Fibroblast of lung (primary cell): ENCODE data around the gene KRT32. TPM values are rescaled to one million over a fixed set of nuclear protein-coding genes. Genes with fewer than 3 reads are reported as not detected.

ENCODE experiments used
- DNase-seq, 2 donors: peaks; one replicate each; pipeline versions ENCODE4 v3.0.0 to v3.0.0-alpha.2; 2010; ENCODE audit warnings: low read depth in 2 of 2
- H2AFZ ChIP-seq: 2 replicates; pipeline ENCODE4 v1.5.1; 2012; ENCODE audit warnings: low read length, control low read depth, inconsistent platforms
- H3K27ac ChIP-seq: 2 replicates; pipeline ENCODE4 v1.5.1; 2011; ENCODE audit warnings: low read length, control low read depth; ENCODE audit not compliant: insufficient read depth
- H3K27me3 ChIP-seq: 2 replicates; pipeline ENCODE4 v1.5.1; 2011; ENCODE audit warnings: mild to moderate bottlenecking, low read length; ENCODE audit not compliant: control insufficient read depth, insufficient read depth
- H3K36me3 ChIP-seq: 2 replicates; pipeline ENCODE4 v1.5.1; 2011; ENCODE audit warnings: low read length; ENCODE audit not compliant: control insufficient read depth, insufficient read depth
- H3K4me1 ChIP-seq: 2 replicates; pipeline ENCODE4 v1.5.1; 2011; ENCODE audit warnings: low read length; ENCODE audit not compliant: control insufficient read depth, insufficient read depth; ENCODE audit errors: extremely low read depth
- H3K4me2 ChIP-seq: 2 replicates; pipeline ENCODE4 v1.5.1; 2011; ENCODE audit warnings: low read length, control low read depth; ENCODE audit not compliant: insufficient read depth; ENCODE audit errors: extremely low read depth
- H3K4me3 ChIP-seq, 4 experiments: fragments of 200-600 bp in 1 of 4; sonication (generic) in 1 of 4; replicated peaks in 1 of 4; 2 replicates each; pipeline ENCODE4 v1.5.1; 2011 to 2016; ENCODE audit warnings: low read length in 4 of 4, low read depth in 3 of 4, mild to moderate bottlenecking in 3 of 4, control low read depth in 2 of 4, inconsistent platforms in 1 of 4, mixed read lengths in 1 of 4; ENCODE audit not compliant: insufficient read depth in 1 of 4; ENCODE audit errors: control extremely low read depth in 1 of 4
- H3K79me2 ChIP-seq: 2 replicates; pipeline ENCODE4 v1.5.1; 2012; ENCODE audit warnings: mild to moderate bottlenecking, low read length, inconsistent platforms; ENCODE audit not compliant: control insufficient read depth, insufficient read depth
- H3K9ac ChIP-seq: 2 replicates; pipeline ENCODE4 v1.5.1; 2011; ENCODE audit warnings: mild to moderate bottlenecking, low read length, control low read depth; ENCODE audit not compliant: insufficient read depth
- H3K9me3 ChIP-seq: 2 replicates; pipeline ENCODE4 v1.5.1; 2012; ENCODE audit warnings: low read depth, low read length; ENCODE audit not compliant: control insufficient read depth, insufficient read depth
- H4K20me1 ChIP-seq: 2 replicates; pipeline ENCODE4 v1.5.1; 2011; ENCODE audit warnings: low read length; ENCODE audit not compliant: control insufficient read depth, insufficient read depth; ENCODE audit errors: extremely low read depth
- EZH2 ChIP-seq: IDR thresholded peaks from 2 replicates; pipeline ENCODE4 v1.5.1; 2012; ENCODE audit warnings: low read length, control low read depth, mild to moderate bottlenecking; ENCODE audit errors: missing control alignments
- polyA plus RNA-seq, 2 donors: library from polyadenylated mRNA; depleted of rRNA in 1 of 2; stranded (reverse) in 1 of 2; unstranded in 1 of 2; fragments of >200 nt; gene quantifications; 2 replicates each; pipeline ENCODE4 v1.2.1, GENCODE V29; 2011 to 2012; ENCODE audit warnings: missing spikeins in 1 of 2
- total RNA-seq: library from RNA; depleted of rRNA; stranded (reverse); fragments of >200 nt; gene quantifications from 2 replicates; pipeline ENCODE4 v1.2.1, GENCODE V29; 2014
- TF ChIP-seq, protein P1 (sequence below), 2 donors: IDR thresholded peaks in 1 of 2; conservative IDR thresholded peaks in 1 of 2; 1 replicate in 1 of 2; 2 replicates in 1 of 2; pipeline ENCODE4 v1.5.1; 2011 to 2012; ENCODE audit warnings: low read length in 2 of 2, control low read depth in 1 of 2, inconsistent platforms in 1 of 2, low read depth in 1 of 2, mild to moderate bottlenecking in 1 of 2

Gene KRT32
- total and polyA plus RNA-seq, 2 donors (not counting 1 experiment from before 2014, with no cell fraction given) = under 0.01 to 0.03 TPM

GRCh38 chr17:41491476-41491875 is 24.3 kb upstream of the KRT32 start:
- Histone ChIP-seq H4K20me1 (no peaks in the 10 kb centered on the region), H3K9me3 (no peaks in the 10 kb centered on the region), H3K4me1 (peaks cover 11% of the 10 kb centered on the region), H3K27me3 (no peaks in the 10 kb centered on the region), H3K9ac (no peak overlapping the region), H3K4me2 (no peak overlapping the region), H3K36me3 (no peaks in the 10 kb centered on the region), H3K27ac (no peak overlapping the region), H2AFZ (no peak overlapping the region), H3K79me2 (no peaks in the 10 kb centered on the region), H3K4me3 (no peak overlapping the region)
- TF ChIP-seq, protein P1, sequence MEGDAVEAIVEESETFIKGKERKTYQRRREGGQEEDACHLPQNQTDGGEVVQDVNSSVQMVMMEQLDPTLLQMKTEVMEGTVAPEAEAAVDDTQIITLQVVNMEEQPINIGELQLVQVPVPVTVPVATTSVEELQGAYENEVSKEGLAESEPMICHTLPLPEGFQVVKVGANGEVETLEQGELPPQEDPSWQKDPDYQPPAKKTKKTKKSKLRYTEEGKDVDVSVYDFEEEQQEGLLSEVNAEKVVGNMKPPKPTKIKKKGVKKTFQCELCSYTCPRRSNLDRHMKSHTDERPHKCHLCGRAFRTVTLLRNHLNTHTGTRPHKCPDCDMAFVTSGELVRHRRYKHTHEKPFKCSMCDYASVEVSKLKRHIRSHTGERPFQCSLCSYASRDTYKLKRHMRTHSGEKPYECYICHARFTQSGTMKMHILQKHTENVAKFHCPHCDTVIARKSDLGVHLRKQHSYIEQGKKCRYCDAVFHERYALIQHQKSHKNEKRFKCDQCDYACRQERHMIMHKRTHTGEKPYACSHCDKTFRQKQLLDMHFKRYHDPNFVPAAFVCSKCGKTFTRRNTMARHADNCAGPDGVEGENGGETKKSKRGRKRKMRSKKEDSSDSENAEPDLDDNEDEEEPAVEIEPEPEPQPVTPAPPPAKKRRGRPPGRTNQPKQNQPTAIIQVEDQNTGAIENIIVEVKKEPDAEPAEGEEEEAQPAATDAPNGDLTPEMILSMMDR (conservative IDR thresholded peaks at IDR 0.05 in 1 of 2, IDR thresholded peaks at IDR 0.05 in 1 of 2; ENCODE audit: low read depth in 1 of 2, low read length in 2 of 2) = no peak
- TF ChIP-seq EZH2 = no peak
- DNase-seq = no peak

GRCh38 chr17:41490000-41490990 is 23.1 kb upstream of the KRT32 start:
- Histone ChIP-seq H3K79me2 (no peaks in the 10 kb centered on the region), H3K4me3 (no peak overlapping the region), H3K4me2 (no peak overlapping the region), H3K4me1 (peaks cover 11% of the 10 kb centered on the region), H3K9me3 (no peaks in the 10 kb centered on the region), H3K36me3 (no peaks in the 10 kb centered on the region), H2AFZ (no peak overlapping the region), H4K20me1 (no peaks in the 10 kb centered on the region), H3K27me3 (no peaks in the 10 kb centered on the region), H3K27ac (no peak overlapping the region), H3K9ac (no peak overlapping the region)
- no peak for DNase-seq
- TF ChIP-seq EZH2 = no peak
- TF ChIP-seq, protein P1 (conservative IDR thresholded peaks at IDR 0.05 in 1 of 2, IDR thresholded peaks at IDR 0.05 in 1 of 2; ENCODE audit: low read depth in 1 of 2, low read length in 2 of 2) = no peak

GRCh38 chr17:41489531-41489930 is 22.3 kb upstream of the KRT32 start, which contains the start of gene KRT36:
KRT36 (minus strand) TSS chr17:41489910; CDS start chr17:41489864, 46 bp downstream.
- H3K4me3 ChIP-seq = no peak within 1 kb of the TSS
- no peak for TF ChIP-seq EZH2
- TF ChIP-seq, protein P1 (conservative IDR thresholded peaks at IDR 0.05 in 1 of 2, IDR thresholded peaks at IDR 0.05 in 1 of 2; ENCODE audit: low read depth in 1 of 2, low read length in 2 of 2) = no peak
- DNase-seq = no peak
- no peaks in the 10 kb centered on the region for H3K27me3 ChIP-seq
- no peaks in the 10 kb centered on the region for H4K20me1 ChIP-seq
- H3K79me2 ChIP-seq = no peaks in the 10 kb centered on the region
- no peak within 1 kb of the TSS for H3K27ac ChIP-seq
- no peaks in the 10 kb centered on the region for H3K36me3 ChIP-seq
- H3K9me3 ChIP-seq = no peaks in the 10 kb centered on the region
- H3K4me1 ChIP-seq = peaks cover 7% of the 10 kb centered on the region
- no peak within 1 kb of the TSS for H3K9ac ChIP-seq
- no peak within 1 kb of the TSS for H3K4me2 ChIP-seq
- H2AFZ ChIP-seq = no peak within 1 kb of the TSS
